GM19023 (cell line): ENCODE results near the gene CELSR1.

Experiments used
- ATAC-seq: cut with Tn5 transposase; IDR thresholded peaks from one replicate; pipeline ENCODE4 v1.9.1; 2021; ENCODE audit warnings: mild to moderate bottlenecking, moderate library complexity; ENCODE audit not compliant: unreplicated experiment

The CELSR1 gene

GRCh38 chr22:46535876-46536536 lies 1.4 kb downstream of the CELSR1 start:
- ATAC-seq: no peak

- ATAC-seq: no peak
Measured at GRCh38 chr22:46534901-46535630, 2.4 kb downstream of the CELSR1 start.

- no peak for ATAC-seq
Measured at GRCh38 chr22:46534177-46534776, 3.1 kb downstream of the CELSR1 start.

- ATAC-seq: no peak
Measured at GRCh38 chr22:46533070-46533833, 4.2 kb downstream of the CELSR1 start.

- no peak for ATAC-seq
Measured at GRCh38 chr22:46532416-46532815, 5.0 kb downstream of the CELSR1 start.

- ATAC-seq: no peak
Measured at GRCh38 chr22:46531581-46532175, 5.7 kb downstream of the CELSR1 start.

GRCh38 chr22:46528121-46528610 lies 9.3 kb downstream of the CELSR1 start:
- no peak for ATAC-seq

GRCh38 chr22:46526244-46526839 lies 11.1 kb downstream of the CELSR1 start:
- no peak for ATAC-seq

- no peak for ATAC-seq
Measured at GRCh38 chr22:46525389-46526243, 11.8 kb downstream of the CELSR1 start.

- no peak for ATAC-seq
Measured at GRCh38 chr22:46524203-46524740, 13.1 kb downstream of the CELSR1 start.

GRCh38 chr22:46522797-46523196 lies 14.6 kb downstream of the CELSR1 start:
- no peak for ATAC-seq

- ATAC-seq: no peak
Measured at GRCh38 chr22:46521994-46522393, 15.4 kb downstream of the CELSR1 start.

GRCh38 chr22:46520880-46521279 lies 16.5 kb downstream of the CELSR1 start:
- no peak for ATAC-seq

GRCh38 chr22:46519377-46519776 lies 18.0 kb downstream of the CELSR1 start:
- no peak for ATAC-seq

GRCh38 chr22:46518542-46519325 lies 18.7 kb downstream of the CELSR1 start:
- no peak for ATAC-seq

- ATAC-seq: no peak
Measured at GRCh38 chr22:46518038-46518437, 19.4 kb downstream of the CELSR1 start.

GRCh38 chr22:46517255-46517761 lies 20.1 kb downstream of the CELSR1 start:
- ATAC-seq: no peak

- ATAC-seq: no peak
Measured at GRCh38 chr22:46516638-46517037, 20.8 kb downstream of the CELSR1 start.
